Measurements from ENCODE around the gene PACRG.

PACRG gene

DNA sequence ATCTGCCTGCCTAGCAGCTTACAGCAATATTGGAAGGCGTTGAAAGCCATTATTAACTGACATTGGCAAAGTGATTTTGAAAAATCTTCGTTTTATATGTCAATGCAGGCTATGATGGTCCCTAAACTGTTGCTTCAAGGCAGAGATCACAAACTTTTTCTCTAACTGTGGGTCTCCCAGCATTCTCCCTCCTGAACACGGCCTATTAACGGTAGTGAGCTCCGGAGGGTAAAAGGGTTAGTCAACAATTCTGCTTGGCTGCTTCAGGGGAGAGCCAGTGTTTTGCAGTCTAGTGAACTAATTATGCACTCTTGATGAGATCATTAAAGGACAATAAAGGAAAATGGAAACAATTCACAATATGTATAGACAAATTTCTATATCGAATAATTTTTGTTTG, 424.9 kb downstream of the PACRG start:
- no peak for FAIRE-seq

- FAIRE-seq, result peak; percentile 89
These were observed 431.3 kb downstream of the PACRG start for GRCh38 chr6:163159110-163159509.

DNA sequence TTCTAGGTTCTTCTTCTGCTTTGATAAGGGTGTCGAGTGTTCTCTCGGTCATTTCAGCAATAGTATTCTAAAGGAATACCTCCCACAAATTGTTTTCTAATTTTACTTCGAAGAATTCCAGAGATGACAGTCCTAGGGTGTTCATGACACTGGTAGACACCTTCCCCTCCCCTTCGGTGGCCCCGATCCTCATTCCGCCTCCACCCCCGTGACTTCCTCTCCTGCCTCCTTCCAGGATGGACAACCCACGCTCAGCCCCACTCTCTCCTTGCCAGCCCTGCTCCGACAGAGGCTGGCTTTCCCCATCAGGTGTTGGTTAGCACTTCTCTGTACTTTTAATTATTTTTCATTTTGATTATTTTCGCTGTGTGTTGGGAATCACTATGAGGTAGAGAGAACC, 431.9 kb downstream of the PACRG start:
- FAIRE-seq, result no peak

DNA sequence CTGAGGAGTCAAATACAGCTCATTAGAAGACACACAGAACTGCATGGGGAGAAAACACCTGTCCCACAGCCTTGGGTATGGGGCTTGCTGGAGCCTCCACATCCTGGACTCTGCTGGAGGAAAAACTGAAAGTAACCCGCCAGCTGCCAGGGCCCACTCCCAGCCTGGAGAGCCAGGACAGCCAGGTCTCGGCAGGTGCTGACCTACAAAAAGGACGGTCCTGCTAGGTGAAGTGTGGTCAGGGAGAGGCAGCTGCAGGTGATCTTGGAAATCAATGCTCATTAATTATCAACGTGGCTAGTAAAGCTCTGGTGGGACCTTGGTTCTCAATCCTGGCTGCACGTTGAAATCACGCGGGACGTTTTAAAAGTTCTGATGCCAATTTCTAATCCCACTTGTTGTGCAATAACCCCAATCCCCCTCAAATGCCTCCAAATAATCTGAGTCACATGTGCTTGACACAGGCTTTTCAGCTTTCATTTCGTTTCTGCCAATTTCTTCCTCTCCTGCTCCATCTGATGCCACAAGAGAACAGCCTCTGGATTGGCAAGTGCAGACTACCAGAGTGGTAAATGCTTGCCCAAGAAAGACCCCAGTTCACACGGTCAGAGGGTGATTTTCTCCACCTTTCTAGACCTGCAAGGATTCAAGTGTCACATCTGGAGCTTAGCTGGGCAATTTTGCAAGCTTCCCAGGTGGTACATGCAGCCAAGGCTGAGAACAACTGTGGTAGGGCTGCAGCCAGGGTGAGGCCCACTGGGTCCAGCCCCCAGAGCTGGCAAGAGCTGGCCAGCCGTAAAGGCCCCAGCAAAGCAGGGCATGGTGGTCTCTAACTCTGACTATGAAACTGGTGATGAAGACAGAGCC, 434.5 kb downstream of the PACRG start:
- no peak for FAIRE-seq

GRCh38 chr6:163162874-163163213, 435.1 kb downstream of the PACRG start:
- FAIRE-seq, result no peak

DNA sequence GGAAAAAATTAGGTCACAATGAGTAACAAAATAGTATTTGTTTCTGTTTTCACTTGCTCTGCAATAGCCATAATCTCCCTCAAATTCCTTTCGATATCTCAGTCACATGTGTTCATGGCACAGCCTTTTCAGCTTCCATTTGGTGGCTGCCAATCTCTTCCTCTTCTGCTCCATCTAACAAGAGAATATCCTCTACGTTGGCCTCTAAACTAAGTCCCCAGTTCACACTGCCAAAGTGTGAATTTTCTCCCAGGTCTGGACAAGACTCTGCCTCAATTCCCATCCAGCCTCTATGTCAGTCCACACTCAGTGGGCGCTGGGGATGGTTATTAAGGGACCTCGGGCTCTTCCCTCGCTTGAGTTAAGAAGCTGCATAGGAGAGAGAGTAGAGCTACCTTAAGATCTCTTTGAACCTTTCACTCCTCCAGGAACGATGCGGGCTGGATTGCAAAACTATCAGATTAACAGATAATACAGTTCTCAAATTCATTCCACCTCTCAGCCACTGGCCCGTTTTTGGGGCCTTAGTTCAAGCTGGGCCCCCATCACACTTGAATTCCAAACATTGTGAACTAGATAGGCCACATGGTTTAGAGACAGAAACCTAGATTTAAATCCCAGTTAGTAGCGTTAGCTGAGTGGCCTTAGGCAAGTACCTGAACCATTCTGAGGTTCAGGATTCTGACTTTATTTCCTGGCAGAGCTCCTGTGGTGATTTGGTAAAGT, 436.6 kb downstream of the PACRG start:
- no peak for FAIRE-seq

- no peak for FAIRE-seq
These were observed 437.6 kb downstream of the PACRG start for GRCh38 chr6:163165155-163165910.

DNA sequence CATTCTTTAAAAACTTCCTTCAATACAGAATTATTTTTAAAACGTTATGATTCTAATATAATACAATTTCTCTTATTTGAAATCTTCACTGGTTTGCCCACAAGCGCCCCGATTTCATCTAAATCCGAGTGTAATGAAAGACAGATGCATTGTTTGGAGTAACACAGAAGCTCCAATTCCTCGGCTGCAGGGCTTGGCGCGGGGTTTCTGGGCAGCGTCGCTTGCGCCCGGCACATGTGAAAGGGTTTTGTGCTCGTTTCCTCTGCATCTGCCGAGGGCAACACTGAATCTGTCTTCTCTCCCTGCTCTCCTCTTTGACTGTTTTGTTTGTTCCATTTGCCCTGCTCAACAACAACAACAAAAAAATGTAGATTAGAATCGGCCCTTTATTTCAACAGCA, 438.1 kb downstream of the PACRG start:
- no peak for FAIRE-seq

GRCh38 chr6:163166507-163166906, 438.7 kb downstream of the PACRG start:
- no peak for FAIRE-seq

GRCh38 chr6:163169521-163169920, 441.7 kb downstream of the PACRG start:
- no peak for FAIRE-seq

GRCh38 chr6:163170294-163170883, 442.6 kb downstream of the PACRG start:
- no peak for FAIRE-seq

- FAIRE-seq, result no peak
These were observed 446.0 kb downstream of the PACRG start for GRCh38 chr6:163173741-163174140.

DNA sequence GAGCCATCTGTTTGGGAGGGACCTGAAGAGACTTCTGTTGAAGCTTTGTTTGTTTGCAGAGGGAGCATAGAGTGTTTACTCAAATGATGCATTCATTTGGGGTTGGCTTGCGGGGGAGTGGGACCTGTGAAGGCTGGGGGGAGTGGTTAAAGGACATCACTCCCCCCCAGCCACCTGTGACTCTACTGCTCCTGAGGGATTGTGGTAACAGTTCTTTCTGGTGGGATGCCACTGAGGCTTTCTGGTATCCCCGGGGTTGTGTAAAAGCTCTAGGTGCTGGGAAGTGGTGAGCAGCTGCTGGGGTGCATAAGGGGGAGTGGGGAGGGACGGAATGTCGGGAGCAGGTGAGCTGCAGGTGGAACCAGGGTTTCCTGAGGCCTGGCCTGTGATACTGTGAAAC, 447.5 kb downstream of the PACRG start:
- no peak for FAIRE-seq

- FAIRE-seq, result no peak
These were observed 448.3 kb downstream of the PACRG start for GRCh38 chr6:163176097-163176496.

DNA sequence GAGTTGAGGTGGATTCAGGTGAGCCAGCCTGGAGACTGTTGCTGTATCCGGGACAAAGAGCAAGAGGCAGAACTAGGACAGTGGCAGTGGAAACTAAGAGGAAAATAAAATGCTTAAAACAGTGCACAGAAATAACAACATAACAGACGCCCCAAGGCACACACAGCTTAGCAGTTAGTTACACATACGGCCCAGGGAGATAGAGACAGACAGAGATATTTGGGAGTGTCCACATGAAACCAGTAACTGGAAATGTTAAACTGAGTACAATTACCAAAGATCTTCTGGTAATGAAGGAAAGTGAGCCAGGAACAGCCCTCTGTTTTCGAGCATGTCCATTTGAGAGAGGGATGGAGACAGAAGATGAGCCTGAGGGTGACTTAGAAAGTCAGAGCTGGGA, 449.2 kb downstream of the PACRG start:
- FAIRE-seq, result no peak

GRCh38 chr6:163177892-163178420, 450.2 kb downstream of the PACRG start:
- FAIRE-seq, result no peak

GRCh38 chr6:163179061-163179460, 451.3 kb downstream of the PACRG start:
- FAIRE-seq, result no peak

DNA sequence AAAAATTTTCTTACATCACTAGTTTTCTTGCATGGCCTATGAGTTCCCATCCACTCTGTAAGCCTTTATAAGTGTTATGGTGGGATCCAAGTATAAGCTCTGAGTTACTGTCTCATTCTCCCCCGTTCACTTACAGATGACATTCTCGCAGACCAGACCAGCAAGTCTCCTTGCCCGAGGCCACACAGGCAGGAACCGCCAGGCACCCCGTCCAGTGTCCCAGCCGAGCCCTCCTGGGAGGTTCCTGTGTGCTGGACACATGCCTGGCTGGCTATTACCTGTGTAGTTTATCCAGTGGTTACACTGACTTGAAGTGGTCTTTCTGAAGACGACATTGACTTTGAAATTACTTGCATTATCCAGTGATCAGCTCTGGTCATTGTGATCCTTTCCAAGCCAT, 451.9 kb downstream of the PACRG start:
- FAIRE-seq, result no peak

- FAIRE-seq, result no peak
These were observed 453.2 kb downstream of the PACRG start for GRCh38 chr6:163180874-163181541.

DNA sequence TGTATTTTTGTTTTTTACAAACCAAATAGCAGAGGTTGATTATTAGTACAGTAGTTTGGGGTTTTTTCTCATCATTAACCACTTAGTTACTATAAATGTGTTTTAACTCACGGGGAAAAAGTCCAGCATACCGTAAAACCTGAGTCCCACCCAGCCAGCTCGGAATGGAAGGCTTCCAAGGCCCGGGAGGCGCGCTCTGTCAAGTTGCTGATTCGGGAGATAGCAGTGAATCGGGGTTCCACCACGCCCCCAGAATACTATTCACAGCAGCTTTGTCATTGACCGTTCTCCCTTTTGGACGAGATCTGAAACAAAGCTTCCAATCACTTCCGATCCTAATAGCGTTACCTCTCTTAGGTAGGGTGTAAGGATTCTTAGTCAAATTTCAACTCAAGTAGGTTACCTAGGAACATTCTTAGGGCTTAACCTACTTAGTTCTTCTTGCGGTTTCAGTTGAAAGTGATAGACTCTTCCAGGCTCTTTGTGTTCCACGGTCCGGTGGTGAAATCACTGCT, 453.9 kb downstream of the PACRG start:
- no peak for FAIRE-seq

DNA sequence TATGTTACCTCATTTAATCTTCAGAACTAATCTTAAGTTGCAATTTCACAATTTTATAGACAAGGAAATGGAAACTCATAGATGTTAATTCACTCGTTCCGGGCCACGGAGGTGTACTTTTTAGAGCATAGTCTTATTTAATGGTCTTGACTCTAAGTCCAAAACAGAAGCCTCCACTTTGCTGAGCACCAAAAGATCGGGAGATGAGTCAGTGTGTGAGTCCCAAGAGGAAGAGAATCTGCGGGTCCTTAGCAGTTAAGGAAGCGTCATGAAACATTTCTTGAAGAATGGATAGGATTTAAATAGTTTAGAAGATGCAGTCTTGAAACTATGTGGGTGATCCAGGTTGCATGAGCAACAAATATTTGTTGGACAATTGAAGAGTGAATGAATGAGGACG, 454.9 kb downstream of the PACRG start:
- FAIRE-seq, result no peak

GRCh38 chr6:163183806-163184205, 456.0 kb downstream of the PACRG start:
- no peak for FAIRE-seq

Measured in A204.1 (cell line).